Heart left ventricle (tissue), 16 donors: ENCODE results near the gene NKX2-1. TPM values are rescaled to one million over a fixed set of nuclear protein-coding genes. Genes with fewer than 3 reads are reported as not detected.

Experiments used
- ATAC-seq, 4 donors: fragments of 200-7000 bp; cut with Tn5 transposase; one replicate each; pipeline ENCODE4 v1.9.1; 2020 to 2022; ENCODE audit warnings: moderate library complexity in 4 of 4, mild to moderate bottlenecking in 3 of 4, moderate number of reproducible peaks in 1 of 4
- DNase-seq, 5 donors: peaks; one replicate each; pipeline ENCODE4 v3.0.0-alpha.2; 2020
- H3K27ac ChIP-seq, 12 donors: fragments of 200-600 bp; sonication (generic) in 4 of 12; one replicate each; pipeline versions ENCODE4 v1.5.0 to v1.8.0; 2016 to 2022; ENCODE audit warnings: mild to moderate bottlenecking in 2 of 12
- H3K27me3 ChIP-seq, 9 donors: fragments of 200-600 bp; sonication (generic) in 2 of 9; one replicate each; pipeline versions ENCODE4 v1.5.1 to v1.8.0; 2016 to 2022; ENCODE audit warnings: mild to moderate bottlenecking in 3 of 9
- H3K36me3 ChIP-seq, 9 donors: fragments of 200-600 bp; sonication (generic) in 2 of 9; one replicate each; pipeline versions ENCODE4 v1.5.0 to v1.8.0; 2018 to 2022; ENCODE audit warnings: mild to moderate bottlenecking in 2 of 9
- H3K4me1 ChIP-seq, 12 donors: fragments of 200-600 bp; sonication (generic) in 4 of 12; one replicate each; pipeline versions ENCODE4 v1.5.0 to v1.8.0; 2016 to 2022; ENCODE audit warnings: mild to moderate bottlenecking in 3 of 12
- H3K4me3 ChIP-seq, 12 donors: fragments of 200-600 bp; sonication (generic) in 4 of 12; one replicate each; pipeline versions ENCODE4 v1.5.0 to v1.8.0; 2017 to 2022; ENCODE audit warnings: mild to moderate bottlenecking in 9 of 12, moderate library complexity in 4 of 12
- H3K9me3 ChIP-seq, 12 donors: fragments of 200-600 bp; sonication (generic) in 4 of 12; one replicate each; pipeline versions ENCODE4 v1.5.0 to v1.8.0; 2016 to 2022; ENCODE audit warnings: mild to moderate bottlenecking in 1 of 12
- CTCF ChIP-seq, 12 donors: fragments of 200-600 bp; sonication (generic) in 4 of 12; IDR thresholded peaks; one replicate each; pipeline versions ENCODE4 v1.5.0 to v1.8.0; 2018 to 2022; ENCODE audit warnings: antibody characterized with exemption in 12 of 12, mild to moderate bottlenecking in 5 of 12
- POLR2A ChIP-seq, 2 donors: fragments of 450-650 bp; IDR thresholded peaks; one replicate each; pipeline ENCODE4 v1.6.1; 2017; ENCODE audit warnings: antibody characterized with exemption in 2 of 2, mild to moderate bottlenecking in 2 of 2, moderate library complexity in 2 of 2
- WGBS, 4 donors: extraction: QIAGEN DNeasy Blood & Tissue Kit in 2 of 4; methylation state at CpG; one replicate each; pipeline versions ENCODE4 v1.1.5 to v1.1.7; 2013 to 2018; 5-methylcytosine and 5-hydroxymethylcytosine counted together
- intact Hi-C, 10 donors: fragments of 100-400 bp; cut with DNase I; formaldehyde crosslinking; loops; one replicate each; pipeline versions ENCODE4 v1.11.1 to v1.14.2; 2022
- polyA plus RNA-seq, 2 donors: library from polyadenylated mRNA; stranded (reverse); fragments of 200-250 nt; gene quantifications; one replicate each; pipeline ENCODE4 v1.2.3, GENCODE V29; 2013
- total RNA-seq, 9 donors: library from RNA; depleted of rRNA in 2 of 9; stranded (reverse); fragments of >200 nt in 2 of 9; fragmentation: NEBNext Ultra II Directional in 3 of 9; extraction: Animal tissue kit (Norgen Biotek cat#: 25700) in 3 of 9; gene quantifications; one replicate each; pipeline versions ENCODE4 v1.1.0 to v1.2.4, GENCODE V29; 2016 to 2023
- donor health status: ischemic (EF 13 %, LVEDD 7.1; RV severe dilation, severe dysfunction).
- donor health status: healthy with polysubstance abuse.
- donor health status: DM: no; HTN: yes; CAD: no.
- donor health status: DM: no; HTN: no; CAD: no.
- donor health status: ischemic (EF 25% LVEDD 6.9; RV normal size, moderate dysfunction).
- donor health status: ischemic (EF 25% LVEDD 5.7; RV mildly dilated, moderate dysfunction).
- donor health status: healthy.
- donor health status: DM: yes; HTN: yes; CAD: no.
- donor health status: ischemic (EF 35%, LVEDD 5.7; RV mildly dilated, moderate dysfunction).
- donor health status: nonischemic (EF 11% LVEDD 7.7; RV severe dilation, severe dysfunction).
- donor health status: DM: yes; HTN: yes; CAD: no.
- donor health status: PGD.
- donor health status: ischemic (EF 29% LVEDD 5.4; RV normal size, mild dysfunction).
- donor health status: nonischemic (EF 23%, LVEDD 6.1; RV moderate dilation, normal function).

The NKX2-1 gene
- total and polyA plus RNA-seq, 11 donors, result not detected

- Histone ChIP-seq H3K27ac (no peak overlapping the region), H3K9me3 (no peaks in the 10 kb centered on the region), H3K36me3 (no peaks in the 10 kb centered on the region), H3K4me3 (peak overlapping the region in 3 of 12 donors; percentile 4 to 11 (median 6)), H3K4me1 (peaks cover 0 to 61% (median 18%) of the 10 kb centered on the region in 12 donors), H3K27me3 (peaks cover 65 to 100% (median 99%) of the 10 kb centered on the region in 9 donors)
- DNase-seq, result no peak
- no peak for ATAC-seq
- WGBS, 4 donors, result 3 to 6% (median 4%) methylated on average over 16 of the region's 16 CpGs
- intact Hi-C loops, result no loop called here
- TF ChIP-seq CTCF (IDR thresholded peaks at IDR 0.05) (no peak), POLR2A (IDR thresholded peaks at IDR 0.05) (no peak)
Observed at GRCh38 chr14:36516719-36517241, 3.3 kb downstream of the NKX2-1 start.

GRCh38 chr14:36515896-36516718 is 3.9 kb downstream of the NKX2-1 start:
- no peak for ATAC-seq
- H3K36me3 ChIP-seq, result no peaks in the 10 kb centered on the region
- no peak for DNase-seq
- peaks cover 0 to 54% (median 17%) of the 10 kb centered on the region in 12 donors for H3K4me1 ChIP-seq
- intact Hi-C loops, result no loop called here
- WGBS, 4 donors, result 7 to 9% (median 8%) methylated on average over 11 of the region's 11 CpGs
- H3K4me3 ChIP-seq, result no peak overlapping the region
- TF ChIP-seq POLR2A (IDR thresholded peaks at IDR 0.05), result no peak
- TF ChIP-seq CTCF (IDR thresholded peaks at IDR 0.05), result no peak
- peaks cover 60 to 100% (median 97%) of the 10 kb centered on the region in 9 donors for H3K27me3 ChIP-seq
- no peak overlapping the region for H3K27ac ChIP-seq
- no peaks in the 10 kb centered on the region for H3K9me3 ChIP-seq

- peaks cover 60 to 100% (median 97%) of the 10 kb centered on the region in 9 donors for H3K27me3 ChIP-seq
- H3K4me1 ChIP-seq, result peaks cover 0 to 45% (median 10%) of the 10 kb centered on the region in 12 donors
- H3K36me3 ChIP-seq, result no peaks in the 10 kb centered on the region
- no peak for DNase-seq
- no peak for ATAC-seq
- intact Hi-C loops, result no loop called here
- H3K4me3 ChIP-seq, result no peak overlapping the region
- TF ChIP-seq CTCF (IDR thresholded peaks at IDR 0.05) (no peak), POLR2A (IDR thresholded peaks at IDR 0.05) (no peak)
- H3K9me3 ChIP-seq, result no peaks in the 10 kb centered on the region
- WGBS, 4 donors, result 4 to 7% (median 5%) methylated on average over 14 of the region's 14 CpGs
- H3K27ac ChIP-seq, result no peak overlapping the region
Observed at GRCh38 chr14:36515105-36515593, 4.9 kb downstream of the NKX2-1 start.
